Measurements from ENCODE around the gene PDE8A. TPM values are rescaled to one million over a fixed set of nuclear protein-coding genes. Genes with fewer than 3 reads are reported as not detected.
"Not testable (repeated sequence)": the region's sequence is repeated elsewhere in the genome, so short reads cannot be mapped to it uniquely, and the experiment has no call there.

Gene PDE8A
- total RNA-seq, 6 experiments from 2014 or later: 32.7 to 40.5 (median 37.4) TPM

DNA sequence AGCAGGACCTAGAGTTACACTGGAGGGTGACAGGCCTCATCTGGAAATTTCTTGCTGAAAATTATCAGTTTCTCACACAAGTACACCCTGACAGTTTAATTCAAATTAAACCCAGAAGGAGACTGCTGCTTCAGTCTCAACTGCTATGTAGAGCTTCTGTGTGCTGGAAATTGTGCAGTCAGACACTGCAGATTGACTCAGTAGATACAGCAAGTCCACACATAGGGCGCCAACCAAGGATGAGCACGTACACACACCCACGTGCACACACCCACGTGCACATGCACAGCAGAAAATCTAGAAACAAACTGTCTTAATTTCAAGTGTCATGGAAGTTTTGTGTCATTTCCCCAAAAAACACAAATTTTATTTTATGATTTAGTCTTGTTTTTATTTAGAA is 192.9 kb downstream of the PDE8A start:
- no peak for DNase-seq
- no peak overlapping the region for H3K4me3 ChIP-seq
- no peaks in the 10 kb centered on the region for H3K36me3 ChIP-seq
- no peaks in the 10 kb centered on the region for H3K27me3 ChIP-seq
- no peak for TF ChIP-seq POLR2A (IDR thresholded peaks at IDR 0.05)
- no peaks in the 10 kb centered on the region for H3K9me3 ChIP-seq
- no peaks in the 10 kb centered on the region for H3K4me1 ChIP-seq
- 100% methylated on average over 2 of the region's 4 CpGs for WGBS (ENCODE audit: insufficient coverage, low coverage, low lambda C conversion rate, missing lambda C conversion rate)
- intact Hi-C loops (cut with DNase I): loop anchor here in 1 of 2 donors (10.0 kb wide), 1 partner anchor 220 kb away; no protein-coding TSS in a partner anchor
- ATAC-seq: no peak
- no peak overlapping the region for H3K27ac ChIP-seq

DNA sequence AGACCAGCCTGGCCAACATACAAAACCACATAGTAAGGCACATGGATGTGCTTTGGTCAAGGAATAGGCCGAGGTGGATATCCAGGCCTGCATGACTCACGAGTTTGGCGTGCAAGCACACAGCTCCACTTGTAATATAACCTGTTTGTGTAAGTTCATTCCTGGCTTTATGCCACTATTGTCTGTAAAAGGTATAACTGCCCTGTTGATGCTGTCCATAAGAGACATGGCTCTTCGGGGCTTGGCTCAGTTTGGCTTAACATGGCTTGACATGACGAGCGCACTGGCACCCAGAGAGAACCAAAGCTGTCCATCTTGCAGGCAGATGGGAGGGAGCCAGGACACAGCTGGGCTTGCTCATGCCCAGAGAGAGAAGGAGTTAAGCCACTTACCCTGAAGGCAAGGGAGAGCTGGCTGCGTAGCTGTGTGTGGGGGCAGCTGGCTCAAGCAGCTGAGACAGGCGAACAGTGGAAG is 195.4 kb downstream of the PDE8A start:
- H3K9me3 ChIP-seq, H3K4me3 ChIP-seq, ATAC-seq, H3K36me3 ChIP-seq, H3K4me1 ChIP-seq, H3K27me3 ChIP-seq, DNase-seq, H3K27ac ChIP-seq: not testable (repeated sequence)
- WGBS (ENCODE audit: insufficient coverage, low coverage, low lambda C conversion rate, missing lambda C conversion rate): 76% methylated on average over 6 of the region's 8 CpGs
- intact Hi-C loops (cut with DNase I): loop anchor here in 1 of 2 donors (10.0 kb wide), 1 partner anchor 222 kb away; no protein-coding TSS in a partner anchor

GRCh38 chr15:85178308-85178707 is 196.7 kb downstream of the PDE8A start:
- TF ChIP-seq, protein P1, sequence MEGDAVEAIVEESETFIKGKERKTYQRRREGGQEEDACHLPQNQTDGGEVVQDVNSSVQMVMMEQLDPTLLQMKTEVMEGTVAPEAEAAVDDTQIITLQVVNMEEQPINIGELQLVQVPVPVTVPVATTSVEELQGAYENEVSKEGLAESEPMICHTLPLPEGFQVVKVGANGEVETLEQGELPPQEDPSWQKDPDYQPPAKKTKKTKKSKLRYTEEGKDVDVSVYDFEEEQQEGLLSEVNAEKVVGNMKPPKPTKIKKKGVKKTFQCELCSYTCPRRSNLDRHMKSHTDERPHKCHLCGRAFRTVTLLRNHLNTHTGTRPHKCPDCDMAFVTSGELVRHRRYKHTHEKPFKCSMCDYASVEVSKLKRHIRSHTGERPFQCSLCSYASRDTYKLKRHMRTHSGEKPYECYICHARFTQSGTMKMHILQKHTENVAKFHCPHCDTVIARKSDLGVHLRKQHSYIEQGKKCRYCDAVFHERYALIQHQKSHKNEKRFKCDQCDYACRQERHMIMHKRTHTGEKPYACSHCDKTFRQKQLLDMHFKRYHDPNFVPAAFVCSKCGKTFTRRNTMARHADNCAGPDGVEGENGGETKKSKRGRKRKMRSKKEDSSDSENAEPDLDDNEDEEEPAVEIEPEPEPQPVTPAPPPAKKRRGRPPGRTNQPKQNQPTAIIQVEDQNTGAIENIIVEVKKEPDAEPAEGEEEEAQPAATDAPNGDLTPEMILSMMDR (IDR thresholded peaks at IDR 0.05): no peak
- no peak for TF ChIP-seq POLR2A (IDR thresholded peaks at IDR 0.05)
- H3K4me1 ChIP-seq: no peaks in the 10 kb centered on the region
- no peak for ATAC-seq
- no peaks in the 10 kb centered on the region for H3K27me3 ChIP-seq
- 70% methylated on average over 4 of the region's 4 CpGs for WGBS (ENCODE audit: insufficient coverage, low coverage, low lambda C conversion rate, missing lambda C conversion rate)
- intact Hi-C loops (cut with DNase I): loop anchor here in 1 of 2 donors (10.0 kb wide), 1 partner anchor 224 kb away; no protein-coding TSS in a partner anchor
- DNase-seq: no peak
- H3K27ac ChIP-seq: no peak overlapping the region
- no peaks in the 10 kb centered on the region for H3K36me3 ChIP-seq
- H3K9me3 ChIP-seq: no peaks in the 10 kb centered on the region
- no peak overlapping the region for H3K4me3 ChIP-seq

- 54% methylated on average over 3 of the region's 3 CpGs for WGBS (ENCODE audit: insufficient coverage, low coverage, low lambda C conversion rate, missing lambda C conversion rate)
- H3K27ac ChIP-seq: no peak overlapping the region
- ATAC-seq: no peak
- no peaks in the 10 kb centered on the region for H3K27me3 ChIP-seq
- no peak overlapping the region for H3K4me3 ChIP-seq
- intact Hi-C loops (cut with DNase I): loop anchor here in 1 of 2 donors (10.0 kb wide), 1 partner anchor 225 kb away; no protein-coding TSS in a partner anchor
- DNase-seq: no peak
- H3K4me1 ChIP-seq: no peaks in the 10 kb centered on the region
- no peak for TF ChIP-seq POLR2A (IDR thresholded peaks at IDR 0.05)
- TF ChIP-seq, protein P1 (IDR thresholded peaks at IDR 0.05): no peak
- H3K9me3 ChIP-seq: no peaks in the 10 kb centered on the region
- no peaks in the 10 kb centered on the region for H3K36me3 ChIP-seq
Observed at GRCh38 chr15:85179700-85180099, 198.0 kb downstream of the PDE8A start.

DNA sequence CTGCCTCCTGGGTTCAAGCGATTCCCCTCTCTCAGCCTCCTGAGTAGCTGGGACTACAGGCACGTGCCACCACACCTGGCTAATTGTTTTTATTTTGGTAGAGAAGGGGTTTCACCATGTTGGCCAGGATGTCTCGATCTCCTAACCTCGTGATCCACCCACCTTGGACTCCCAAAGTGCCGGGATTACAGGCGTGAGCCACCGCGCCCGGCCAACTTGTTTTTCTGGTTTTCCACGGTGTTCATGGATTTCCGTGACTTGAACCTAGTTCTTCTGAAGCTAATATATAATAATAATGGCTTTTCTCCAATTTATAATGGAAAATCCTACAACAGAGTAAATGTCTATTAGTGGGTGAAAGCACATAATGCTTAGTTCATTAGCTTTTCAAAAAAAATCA is 203.7 kb downstream of the PDE8A start:
- intact Hi-C loops (cut with DNase I); H3K4me1 ChIP-seq; H3K27me3 ChIP-seq; H3K36me3 ChIP-seq; H3K4me3 ChIP-seq; H3K9me3 ChIP-seq; DNase-seq; H3K27ac ChIP-seq; ATAC-seq: not testable (repeated sequence)
- WGBS (ENCODE audit: insufficient coverage, low coverage, low lambda C conversion rate, missing lambda C conversion rate): 81% methylated on average over 9 of the region's 11 CpGs

GRCh38 chr15:85188171-85188577 is 206.5 kb downstream of the PDE8A start:
- H3K27me3 ChIP-seq; intact Hi-C loops (cut with DNase I); ATAC-seq; H3K4me1 ChIP-seq; H3K36me3 ChIP-seq; H3K4me3 ChIP-seq; H3K9me3 ChIP-seq; DNase-seq; H3K27ac ChIP-seq: not testable (repeated sequence)
- no CpG with 5 or more reads among the region's 3 CpGs for WGBS (ENCODE audit: insufficient coverage, low coverage, low lambda C conversion rate, missing lambda C conversion rate)

Small RNAs within 50 kb of the gene (small RNA-seq; reads per million reads assigned to genes)
- gene AC044860.2: 0 reads per million in 2 experiments
- 0 reads per million in 2 experiments for gene RNU6-339P
- 0 reads per million in 2 experiments for gene RNU6-796P

Other genes starting within 250 kb of the PDE8A start
- gene ZNF592, start 233.3 kb upstream of the PDE8A start, total RNA-seq: 10 to 100 TPM; 10.8 to 13.2 (median 12.1) TPM
- 10 to 100 TPM in 1 of 6 experiments, 1 to 10 TPM in 5; 1.3 to 12.5 (median 5.5) TPM for gene ALPK3, start 164.5 kb upstream of the PDE8A start, total RNA-seq
- 10 to 100 TPM; 33.2 to 75.4 (median 49.9) TPM for gene SLC28A1, start 97.2 kb upstream of the PDE8A start, total RNA-seq

Measured in right lobe of liver (tissue), 6 donors.